ENCODE results near the gene GABRP. TPM values are rescaled to one million over a fixed set of nuclear protein-coding genes. Genes with fewer than 3 reads are reported as not detected.

GABRP gene
- total RNA-seq, 1 experiment from 2014 or later = not detected

- no TSS peak for BruUV-seq (replicated peaks)
- intact Hi-C loops (cut with micrococcal nuclease) = no loop called here
- ChIA-PET CTCF (interaction anchor here (1.0 to 3.8 kb wide), 8 partner anchors 10 to 136 kb away, joined by 3 to 38 read pairs (median 7); no protein-coding TSS in a partner anchor), POLR2A (interaction anchor here (1.1 to 1.4 kb wide), 2 partner anchors 9 to 13 kb away, joined by 3 read pairs; no protein-coding TSS in a partner anchor)
- H3K27me3 Mint-ChIP-seq (ENCODE audit: insufficient read depth, unreplicated experiment) = no peaks in the 10 kb centered on the region
- H3K4me1 Mint-ChIP-seq (ENCODE audit: insufficient read depth, unreplicated experiment) = peaks cover 5% of the 10 kb centered on the region
- H3K36me3 Mint-ChIP-seq (ENCODE audit: insufficient read depth, unreplicated experiment) = no peaks in the 10 kb centered on the region
- H3K9me3 Mint-ChIP-seq (ENCODE audit: unreplicated experiment) = no peaks in the 10 kb centered on the region
- H3K4me3 Mint-ChIP-seq (ENCODE audit: unreplicated experiment) = no peak overlapping the region
- DNase-seq (ENCODE audit: unreplicated experiment) = no peak
- TF ChIP-seq CTCF (IDR thresholded peaks at IDR 0.05; ENCODE audit: unreplicated experiment) = no peak
- H3K27ac Mint-ChIP-seq (ENCODE audit: low read depth, unreplicated experiment) = no peak overlapping the region
Observed at GRCh38 chr5:170769246-170769645, 14.3 kb upstream of the GABRP start.

- no peaks in the 10 kb centered on the region for H3K9me3 Mint-ChIP-seq (ENCODE audit: unreplicated experiment)
- no peak overlapping the region for H3K4me3 Mint-ChIP-seq (ENCODE audit: unreplicated experiment)
- no peak for TF ChIP-seq CTCF (IDR thresholded peaks at IDR 0.05; ENCODE audit: unreplicated experiment)
- CTCF ChIA-PET = interaction anchor here (1.5 to 3.8 kb wide), 5 partner anchors 9 to 25 kb away, joined by 3 to 38 read pairs (median 10); no protein-coding TSS in a partner anchor
- no peaks in the 10 kb centered on the region for H3K36me3 Mint-ChIP-seq (ENCODE audit: insufficient read depth, unreplicated experiment)
- peaks cover 5% of the 10 kb centered on the region for H3K4me1 Mint-ChIP-seq (ENCODE audit: insufficient read depth, unreplicated experiment)
- no peaks in the 10 kb centered on the region for H3K27me3 Mint-ChIP-seq (ENCODE audit: insufficient read depth, unreplicated experiment)
- POLR2A ChIA-PET = interaction anchor here (1.1 to 1.4 kb wide), 2 partner anchors 8 to 14 kb away, joined by 3 read pairs; no protein-coding TSS in a partner anchor
- intact Hi-C loops (cut with micrococcal nuclease) = no loop called here
- H3K27ac Mint-ChIP-seq (ENCODE audit: low read depth, unreplicated experiment) = no peak overlapping the region
- BruUV-seq (replicated peaks) = no TSS peak
- DNase-seq (ENCODE audit: unreplicated experiment) = no peak
Observed at GRCh38 chr5:170769898-170770416, 13.6 kb upstream of the GABRP start.

DNA sequence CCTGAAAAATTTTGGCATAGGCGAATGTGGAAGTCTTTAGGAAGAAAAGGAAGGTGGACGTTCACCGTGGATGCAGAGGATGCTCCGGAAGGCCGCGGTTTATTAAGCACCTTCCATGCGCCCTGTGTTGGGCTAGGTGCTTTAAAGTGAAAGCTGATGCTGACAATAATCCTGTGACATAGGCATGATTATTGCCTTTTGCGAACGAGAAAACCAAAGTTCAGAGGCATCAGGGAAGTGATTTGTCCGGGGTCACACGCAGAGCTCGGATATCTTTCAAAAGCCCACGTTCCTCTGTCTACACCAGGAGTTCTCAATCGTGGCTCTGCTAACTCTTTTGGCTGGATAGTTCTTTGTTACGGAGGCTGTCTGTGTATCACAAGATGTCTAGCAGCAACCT lies 12.0 kb upstream of the GABRP start:
- Mint-ChIP-seq H3K9me3 (ENCODE audit: unreplicated experiment) (no peaks in the 10 kb centered on the region), H3K27me3 (ENCODE audit: insufficient read depth, unreplicated experiment) (no peaks in the 10 kb centered on the region), H3K4me3 (ENCODE audit: unreplicated experiment) (no peak overlapping the region), H3K27ac (ENCODE audit: low read depth, unreplicated experiment) (no peak overlapping the region), H3K4me1 (ENCODE audit: insufficient read depth, unreplicated experiment) (peaks cover 5% of the 10 kb centered on the region), H3K36me3 (ENCODE audit: insufficient read depth, unreplicated experiment) (no peaks in the 10 kb centered on the region)
- POLR2A ChIA-PET = no interaction called here
- no TSS peak for BruUV-seq (replicated peaks)
- CTCF ChIA-PET = interaction anchor here (0.6 to 4.1 kb wide), 6 partner anchors 16 to 48 kb away, joined by 3 to 24 read pairs (median 5); no protein-coding TSS in a partner anchor
- intact Hi-C loops (cut with micrococcal nuclease) = no loop called here
- no peak for DNase-seq (ENCODE audit: unreplicated experiment)
- no peak for TF ChIP-seq CTCF (IDR thresholded peaks at IDR 0.05; ENCODE audit: unreplicated experiment)

DNA sequence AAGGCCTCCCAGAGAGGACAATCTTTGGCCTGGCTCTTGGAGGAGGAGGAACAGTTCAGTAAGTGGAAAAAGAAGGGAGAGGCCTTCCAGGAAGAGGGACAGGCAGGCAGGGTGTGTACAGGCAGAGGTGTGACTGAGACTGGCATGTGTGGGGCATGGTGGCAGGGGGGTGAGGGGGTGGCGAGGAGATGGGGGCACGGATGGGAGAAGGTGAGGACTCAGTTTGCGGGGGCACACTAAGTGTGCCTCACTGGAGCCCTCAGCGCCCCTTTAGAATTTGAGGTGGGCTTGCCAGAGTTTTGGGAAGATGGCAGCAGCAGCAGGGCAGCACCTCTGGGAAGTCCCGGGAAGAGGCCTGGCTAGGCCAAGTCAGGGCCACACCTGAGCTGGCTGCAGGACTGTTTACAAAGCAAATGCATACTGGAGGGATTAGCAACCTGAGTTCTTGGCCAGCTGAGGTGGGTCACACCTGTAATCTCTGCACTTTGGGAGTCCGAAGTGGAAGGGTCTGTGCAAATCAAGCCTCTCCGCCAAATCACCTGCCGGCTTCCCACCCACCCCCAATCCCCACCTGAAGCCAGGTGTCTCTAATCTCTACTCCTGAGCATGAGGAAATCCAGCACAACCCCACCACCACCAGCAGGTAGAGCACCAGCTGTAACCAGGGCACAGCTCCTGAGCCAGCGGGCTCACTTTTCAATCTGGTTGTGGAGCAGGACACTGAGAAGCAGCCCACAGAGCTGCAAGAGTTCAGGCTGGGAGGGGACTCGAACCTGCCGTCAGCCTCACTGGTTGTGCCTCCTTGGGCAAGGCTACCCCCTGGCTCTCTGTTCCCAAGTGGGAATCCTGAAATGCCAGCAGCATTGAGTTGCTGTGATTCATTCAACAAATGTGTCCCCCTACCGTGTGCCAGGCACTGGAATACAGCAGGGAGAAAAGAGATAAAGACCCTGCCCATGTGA lies 10.2 kb upstream of the GABRP start:
- ChIA-PET POLR2A (interaction anchor here (0.8 kb wide), 1 partner anchor 18 kb away, joined by 3 read pairs; no protein-coding TSS in a partner anchor), CTCF (interaction anchor here (0.7 to 4.1 kb wide), 3 partner anchors 17 to 146 kb away, joined by 3 to 24 read pairs (median 15); no protein-coding TSS in a partner anchor)

More for the DNA sequence above, 10.2 kb upstream of the GABRP start:
- intact Hi-C loops (cut with micrococcal nuclease) = no loop called here
- DNase-seq (ENCODE audit: unreplicated experiment) = no peak
- H3K27me3 Mint-ChIP-seq (ENCODE audit: insufficient read depth, unreplicated experiment) = no peaks in the 10 kb centered on the region
- no peak overlapping the region for H3K27ac Mint-ChIP-seq (ENCODE audit: low read depth, unreplicated experiment)
- H3K4me1 Mint-ChIP-seq (ENCODE audit: insufficient read depth, unreplicated experiment) = peaks cover 5% of the 10 kb centered on the region
- no peaks in the 10 kb centered on the region for H3K9me3 Mint-ChIP-seq (ENCODE audit: unreplicated experiment)
- TF ChIP-seq CTCF (IDR thresholded peaks at IDR 0.05; ENCODE audit: unreplicated experiment) = no peak
- BruUV-seq (replicated peaks) = no TSS peak
- H3K36me3 Mint-ChIP-seq (ENCODE audit: insufficient read depth, unreplicated experiment) = no peaks in the 10 kb centered on the region
- H3K4me3 Mint-ChIP-seq (ENCODE audit: unreplicated experiment) = no peak overlapping the region

All from MCF 10A (cell line).